ENCODE measurements around the gene C11orf21. TPM values are rescaled to one million over a fixed set of nuclear protein-coding genes. Genes with fewer than 3 reads are reported as not detected.

C11orf21 gene
- total and polyA plus RNA-seq, 9 donors = 0.41 to 4.1 (median 2.3) TPM

DNA sequence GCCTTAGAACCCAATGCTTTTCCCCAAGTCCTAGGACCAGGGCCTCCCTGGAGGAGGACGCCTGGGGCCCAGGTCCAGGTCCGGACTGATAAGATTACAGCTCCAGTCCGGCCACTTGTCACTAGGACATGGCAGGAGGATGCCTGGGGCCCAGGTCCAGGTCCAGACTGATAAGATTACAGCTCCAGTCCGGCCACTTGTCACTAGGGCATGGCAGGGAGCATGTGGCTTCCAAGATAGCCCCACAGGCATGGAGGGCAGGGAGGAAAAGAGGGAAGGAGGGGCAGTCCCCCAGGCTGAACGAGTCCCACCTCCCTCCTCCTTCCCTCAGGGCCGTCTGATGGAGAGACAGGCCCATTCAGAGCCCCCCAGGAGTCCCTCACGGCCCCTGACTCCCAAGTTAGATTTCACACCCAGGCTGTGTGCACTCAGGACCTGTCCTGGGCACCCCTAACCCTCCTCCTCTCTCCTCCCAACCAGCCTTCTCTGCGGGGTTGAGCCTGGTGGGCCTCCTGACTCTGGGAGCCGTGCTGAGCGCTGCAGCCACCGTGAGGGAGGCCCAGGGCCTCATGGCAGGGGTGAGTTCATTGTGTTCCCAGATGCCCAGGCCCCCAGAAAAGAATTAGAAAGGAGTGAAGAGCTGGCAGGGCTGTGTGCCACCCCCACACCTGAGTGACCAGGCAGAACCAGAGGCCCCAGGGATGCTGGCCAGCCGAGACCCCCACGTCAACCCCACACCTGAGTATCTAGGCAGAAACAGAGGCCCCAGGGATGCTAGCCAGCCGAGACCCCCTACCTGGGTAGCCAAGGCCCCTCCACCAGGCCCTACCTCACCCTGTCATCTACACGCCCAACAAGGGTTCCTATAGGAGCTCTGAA, 2.1 kb upstream of the C11orf21 start:
- peak overlapping the region; percentile 96 for H3K27ac ChIP-seq (ENCODE audit: low read length)
- peaks cover 73% of the 10 kb centered on the region for H3K4me1 ChIP-seq (ENCODE audit: control insufficient read depth, insufficient read depth, low read length)
- H3K36me3 ChIP-seq (ENCODE audit: control insufficient read depth, insufficient read depth, low read length) = no peaks in the 10 kb centered on the region
- H3K4me3 ChIP-seq (ENCODE audit: low read length) = no peak overlapping the region
- no peaks in the 10 kb centered on the region for H3K27me3 ChIP-seq (ENCODE audit: control insufficient read depth, insufficient read depth, low read length)
- 55% methylated on average over 6 of the region's 15 CpGs for WGBS (ENCODE audit: insufficient coverage)
- no peak for DNase-seq
- no peaks in the 10 kb centered on the region for H3K9me3 ChIP-seq (replicated peaks; ENCODE audit: control insufficient read depth, low read depth, low read length)

DNA sequence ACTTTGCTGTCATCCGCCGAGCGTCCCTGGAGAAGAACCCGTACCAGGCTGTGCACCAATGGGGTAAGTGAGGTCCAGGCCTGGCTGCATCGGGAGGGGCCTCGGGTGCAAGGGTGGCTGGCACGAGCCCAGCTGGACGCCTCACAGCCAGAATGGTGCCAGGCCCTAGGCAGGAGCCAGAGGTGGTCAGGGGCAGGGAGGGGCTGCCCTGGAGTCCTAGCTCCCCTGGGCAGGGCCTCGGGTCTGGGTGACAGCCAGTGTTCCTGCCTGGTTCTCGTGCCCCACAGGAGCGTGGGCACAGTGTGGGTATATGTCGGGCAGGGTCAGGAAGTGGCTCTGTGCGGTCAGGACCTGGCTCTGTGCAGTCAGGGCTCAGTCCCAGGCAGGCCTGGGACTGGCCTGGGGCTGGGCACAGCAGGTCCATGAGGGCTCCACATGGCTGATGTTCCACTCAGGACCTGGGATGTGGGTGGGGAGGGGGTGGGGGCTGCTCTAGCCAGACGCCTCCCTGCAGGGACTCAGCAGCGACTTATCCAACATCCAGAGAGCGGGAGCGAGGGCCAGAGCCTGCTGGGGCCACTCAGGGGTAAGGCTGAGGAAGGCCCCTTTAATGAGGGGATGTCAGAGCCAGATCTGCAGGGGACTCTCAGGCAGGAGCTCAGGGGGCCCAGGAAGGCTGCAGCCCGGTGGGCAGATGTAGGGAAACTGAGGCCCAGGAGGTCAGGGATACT, 1.3 kb upstream of the C11orf21 start:
- H3K4me3 ChIP-seq (ENCODE audit: low read length) = peak overlapping the region; percentile 9
- WGBS (ENCODE audit: insufficient coverage) = 47% methylated on average over 15 of the region's 18 CpGs

DNA sequence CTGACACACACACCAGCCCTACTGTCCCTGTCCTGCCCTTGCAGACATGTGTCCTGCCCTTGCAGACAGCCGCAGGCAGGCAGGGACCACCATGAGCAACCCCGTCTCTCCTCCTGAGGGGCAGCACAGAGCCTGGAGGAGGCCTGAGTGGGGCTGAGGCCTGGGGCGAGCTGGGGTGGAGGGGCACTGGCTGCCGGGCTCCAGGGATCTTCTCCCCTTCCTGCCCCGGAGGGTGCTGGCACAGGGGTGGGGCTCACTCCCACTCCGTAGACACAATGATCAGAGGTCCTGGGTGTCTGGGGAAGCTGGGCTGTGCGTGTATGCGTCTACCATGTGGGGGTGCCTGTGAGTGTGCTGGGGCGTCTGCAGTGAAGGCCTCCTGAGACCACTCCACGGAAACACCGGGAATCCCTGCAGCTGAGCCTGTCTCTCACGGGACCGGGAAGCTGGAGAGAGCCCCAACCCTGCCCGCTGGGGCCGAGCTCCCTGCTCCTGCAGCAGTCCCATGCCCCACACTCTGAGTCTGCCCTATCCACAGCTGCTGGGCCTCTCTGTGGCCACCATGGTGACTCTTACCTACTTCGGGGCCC, 683 bp upstream of the C11orf21 start:
- no peaks in the 10 kb centered on the region for H3K36me3 ChIP-seq (ENCODE audit: control insufficient read depth, insufficient read depth, low read length)
- H3K27me3 ChIP-seq (ENCODE audit: control insufficient read depth, insufficient read depth, low read length) = no peaks in the 10 kb centered on the region
- no peak for DNase-seq
- peak overlapping the region; percentile 31 for H3K27ac ChIP-seq (ENCODE audit: low read length)
- no peaks in the 10 kb centered on the region for H3K9me3 ChIP-seq (replicated peaks; ENCODE audit: control insufficient read depth, low read depth, low read length)
- peaks cover 65% of the 10 kb centered on the region for H3K4me1 ChIP-seq (ENCODE audit: control insufficient read depth, insufficient read depth, low read length)
- peak overlapping the region; percentile 4 for H3K4me3 ChIP-seq (ENCODE audit: low read length)
- WGBS (ENCODE audit: insufficient coverage) = 48% methylated on average over 11 of the region's 16 CpGs

More for the DNA sequence above, 1.3 kb upstream of the C11orf21 start:
- Histone ChIP-seq H3K36me3 (ENCODE audit: control insufficient read depth, insufficient read depth, low read length) (no peaks in the 10 kb centered on the region), H3K27me3 (ENCODE audit: control insufficient read depth, insufficient read depth, low read length) (no peaks in the 10 kb centered on the region), H3K9me3 (replicated peaks; ENCODE audit: control insufficient read depth, low read depth, low read length) (no peaks in the 10 kb centered on the region), H3K4me1 (ENCODE audit: control insufficient read depth, insufficient read depth, low read length) (peaks cover 70% of the 10 kb centered on the region), H3K27ac (ENCODE audit: low read length) (peak overlapping the region; percentile 96)
- DNase-seq = no peak

DNA sequence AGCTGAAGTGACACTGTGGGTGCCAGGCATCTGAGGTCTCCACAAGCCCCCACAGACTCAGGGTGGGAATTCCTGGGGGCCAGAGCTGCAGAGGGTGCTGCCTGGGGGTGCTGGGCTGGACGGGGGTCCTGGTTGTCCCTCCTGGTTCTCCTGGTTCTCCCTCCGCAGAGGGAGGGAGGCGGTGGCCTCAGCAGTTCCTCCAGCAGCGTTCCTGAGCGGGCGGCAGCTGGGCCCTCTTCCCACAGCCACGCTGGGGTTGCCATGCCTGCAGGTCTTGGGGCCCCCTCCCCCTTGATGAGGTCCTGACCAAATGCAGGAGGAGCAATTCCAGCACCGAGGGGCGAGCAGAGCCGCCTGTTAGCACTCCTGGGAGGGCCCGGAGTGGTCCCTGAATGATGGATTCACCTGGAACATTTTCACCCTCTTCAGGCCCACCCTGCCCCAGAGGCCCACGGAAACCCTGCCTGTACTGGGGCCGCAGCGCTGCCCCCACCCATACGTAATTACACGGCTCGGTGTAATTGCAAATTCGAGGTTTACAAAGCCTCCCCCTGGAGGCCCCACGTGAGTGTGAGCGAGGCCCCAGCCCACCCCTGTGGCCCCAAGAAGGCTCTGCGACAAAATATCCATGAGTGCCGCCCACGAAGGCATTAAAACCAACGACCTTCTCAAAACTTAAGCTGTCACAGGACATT, 635 bp downstream of the C11orf21 start:
- no peak for DNase-seq
- no peaks in the 10 kb centered on the region for H3K27me3 ChIP-seq (ENCODE audit: control insufficient read depth, insufficient read depth, low read length)
- H3K27ac ChIP-seq (ENCODE audit: low read length) = no peak overlapping the region
- no peaks in the 10 kb centered on the region for H3K36me3 ChIP-seq (ENCODE audit: control insufficient read depth, insufficient read depth, low read length)
- peaks cover 54% of the 10 kb centered on the region for H3K4me1 ChIP-seq (ENCODE audit: control insufficient read depth, insufficient read depth, low read length)
- H3K4me3 ChIP-seq (ENCODE audit: low read length) = peak overlapping the region; percentile 8
- no peaks in the 10 kb centered on the region for H3K9me3 ChIP-seq (replicated peaks; ENCODE audit: control insufficient read depth, low read depth, low read length)
- WGBS (ENCODE audit: insufficient coverage) = 37% methylated on average over 22 of the region's 24 CpGs

DNA sequence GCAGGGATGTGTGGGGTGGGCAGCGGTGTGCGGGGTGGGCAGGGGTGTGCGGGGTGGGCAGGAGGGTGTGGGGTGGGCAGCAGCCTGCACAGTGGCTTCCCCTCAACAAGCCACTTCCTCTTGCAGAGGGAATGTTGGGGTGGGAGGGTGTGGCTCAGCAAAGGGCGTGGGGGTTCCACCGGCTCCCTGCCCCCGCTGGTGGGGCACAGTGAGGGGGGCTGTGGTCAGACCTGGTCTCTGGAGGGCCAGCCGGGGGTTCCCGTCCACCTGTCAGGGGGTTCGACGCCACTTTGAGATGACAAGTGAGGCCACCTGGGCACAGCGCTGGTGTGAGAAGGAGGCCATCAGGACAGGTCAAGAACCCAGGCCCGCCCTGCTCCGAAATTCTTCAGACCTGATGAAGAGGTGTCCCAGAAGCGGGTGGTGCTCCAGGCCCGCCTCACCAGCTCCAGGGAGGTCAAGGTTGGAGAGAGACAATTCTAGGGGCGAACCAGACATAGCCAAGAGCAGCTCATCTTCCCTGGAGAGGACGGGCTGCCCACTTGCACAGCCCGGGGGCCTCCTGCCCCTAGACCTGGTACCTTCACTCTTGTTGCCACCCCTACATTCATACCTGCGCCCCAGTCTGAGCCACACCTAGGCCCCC, 1.3 kb downstream of the C11orf21 start:
- H3K27ac ChIP-seq (ENCODE audit: low read length) = no peak overlapping the region
- 87% methylated on average over 10 of the region's 19 CpGs for WGBS (ENCODE audit: insufficient coverage)
- peaks cover 47% of the 10 kb centered on the region for H3K4me1 ChIP-seq (ENCODE audit: control insufficient read depth, insufficient read depth, low read length)

DNA sequence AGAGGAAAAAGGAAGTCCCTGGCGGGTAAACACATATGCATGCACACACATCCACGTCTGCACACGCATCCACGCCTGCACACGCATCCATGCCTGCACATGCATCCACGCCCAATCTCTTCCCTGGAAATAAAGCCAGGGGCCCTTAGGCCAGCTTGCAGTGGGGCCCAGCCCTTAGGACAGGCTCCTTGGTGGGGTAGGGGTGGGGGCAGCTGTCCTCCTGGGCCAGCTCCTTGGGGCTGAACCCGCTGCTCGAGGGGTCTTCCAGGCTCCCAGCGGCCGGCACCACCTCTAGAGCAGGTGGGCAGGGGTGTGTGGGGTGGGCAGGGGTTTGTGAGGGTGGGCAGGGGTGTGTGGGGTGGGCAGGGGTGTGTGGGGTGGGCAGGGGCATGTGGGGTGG, 1.9 kb downstream of the C11orf21 start:
- H3K36me3 ChIP-seq (ENCODE audit: control insufficient read depth, insufficient read depth, low read length) = no peaks in the 10 kb centered on the region
- no peaks in the 10 kb centered on the region for H3K27me3 ChIP-seq (ENCODE audit: control insufficient read depth, insufficient read depth, low read length)
- H3K4me1 ChIP-seq (ENCODE audit: control insufficient read depth, insufficient read depth, low read length) = peaks cover 40% of the 10 kb centered on the region
- H3K27ac ChIP-seq (ENCODE audit: low read length) = no peak overlapping the region
- no CpG with 5 or more reads among the region's 10 CpGs for WGBS (ENCODE audit: insufficient coverage)
- DNase-seq = no peak
- H3K4me3 ChIP-seq (ENCODE audit: low read length) = no peak overlapping the region
- no peaks in the 10 kb centered on the region for H3K9me3 ChIP-seq (replicated peaks; ENCODE audit: control insufficient read depth, low read depth, low read length)

More for the DNA sequence above, 1.3 kb downstream of the C11orf21 start:
- H3K9me3 ChIP-seq (replicated peaks; ENCODE audit: control insufficient read depth, low read depth, low read length) = no peaks in the 10 kb centered on the region
- H3K36me3 ChIP-seq (ENCODE audit: control insufficient read depth, insufficient read depth, low read length) = no peaks in the 10 kb centered on the region
- no peak for DNase-seq
- peak overlapping the region; percentile 8 for H3K4me3 ChIP-seq (ENCODE audit: low read length)
- H3K27me3 ChIP-seq (ENCODE audit: control insufficient read depth, insufficient read depth, low read length) = no peaks in the 10 kb centered on the region

DNA sequence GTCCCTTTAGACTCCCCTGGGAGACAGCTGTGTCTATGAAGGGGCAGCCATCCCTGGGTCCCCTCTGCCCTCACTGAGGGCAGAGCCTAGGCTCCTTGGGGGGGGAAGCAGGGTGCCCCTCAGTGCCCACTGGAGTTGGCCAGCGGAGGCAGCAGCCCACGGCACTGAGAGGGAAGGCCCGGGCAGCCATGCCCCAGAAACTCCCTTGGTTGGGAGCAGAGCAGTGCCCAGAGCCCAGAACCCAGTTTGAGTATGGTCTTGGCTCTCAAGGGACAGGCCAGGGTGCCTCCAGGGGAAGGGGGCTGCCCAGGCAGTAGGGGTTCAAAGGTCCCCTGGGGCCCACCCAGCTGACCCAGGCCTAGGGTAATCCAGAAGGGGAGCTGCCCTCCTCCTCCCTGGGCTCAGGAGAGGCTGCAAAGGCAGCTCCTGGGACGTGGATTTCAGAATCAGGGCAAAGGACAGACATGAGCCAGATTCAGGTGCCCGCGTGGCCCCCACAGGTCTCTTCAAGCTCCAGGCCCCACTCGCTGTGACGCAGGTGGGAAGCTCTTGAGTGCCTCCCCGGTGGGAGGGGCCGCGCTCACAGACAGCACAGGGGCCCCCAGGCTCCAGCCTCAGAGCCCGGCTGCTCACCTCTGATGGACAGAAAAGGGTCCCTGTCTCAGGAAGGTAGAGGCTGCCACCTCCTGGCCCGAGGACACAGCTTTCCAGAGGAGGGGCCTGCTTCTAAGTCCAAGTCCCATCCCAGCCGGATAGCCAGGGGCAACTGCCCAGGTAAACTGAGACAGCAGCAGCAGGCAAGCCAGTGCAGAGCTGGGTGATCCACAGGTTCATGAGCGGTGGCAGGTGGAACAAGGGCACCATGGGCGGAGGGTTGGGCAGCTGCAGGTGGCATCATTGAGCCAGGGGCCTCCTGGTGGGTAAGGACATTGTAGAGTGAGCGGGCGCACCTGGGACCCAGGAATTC, 2.6 kb downstream of the C11orf21 start:
- DNase-seq = no peak
- Histone ChIP-seq H3K4me1 (ENCODE audit: control insufficient read depth, insufficient read depth, low read length) (peaks cover 33% of the 10 kb centered on the region), H3K9me3 (replicated peaks; ENCODE audit: control insufficient read depth, low read depth, low read length) (no peaks in the 10 kb centered on the region), H3K4me3 (ENCODE audit: low read length) (no peak overlapping the region), H3K36me3 (ENCODE audit: control insufficient read depth, insufficient read depth, low read length) (no peaks in the 10 kb centered on the region), H3K27me3 (ENCODE audit: control insufficient read depth, insufficient read depth, low read length) (no peaks in the 10 kb centered on the region), H3K27ac (ENCODE audit: low read length) (no peak overlapping the region)
- 56% methylated on average over 16 of the region's 18 CpGs for WGBS (ENCODE audit: insufficient coverage)

DNA sequence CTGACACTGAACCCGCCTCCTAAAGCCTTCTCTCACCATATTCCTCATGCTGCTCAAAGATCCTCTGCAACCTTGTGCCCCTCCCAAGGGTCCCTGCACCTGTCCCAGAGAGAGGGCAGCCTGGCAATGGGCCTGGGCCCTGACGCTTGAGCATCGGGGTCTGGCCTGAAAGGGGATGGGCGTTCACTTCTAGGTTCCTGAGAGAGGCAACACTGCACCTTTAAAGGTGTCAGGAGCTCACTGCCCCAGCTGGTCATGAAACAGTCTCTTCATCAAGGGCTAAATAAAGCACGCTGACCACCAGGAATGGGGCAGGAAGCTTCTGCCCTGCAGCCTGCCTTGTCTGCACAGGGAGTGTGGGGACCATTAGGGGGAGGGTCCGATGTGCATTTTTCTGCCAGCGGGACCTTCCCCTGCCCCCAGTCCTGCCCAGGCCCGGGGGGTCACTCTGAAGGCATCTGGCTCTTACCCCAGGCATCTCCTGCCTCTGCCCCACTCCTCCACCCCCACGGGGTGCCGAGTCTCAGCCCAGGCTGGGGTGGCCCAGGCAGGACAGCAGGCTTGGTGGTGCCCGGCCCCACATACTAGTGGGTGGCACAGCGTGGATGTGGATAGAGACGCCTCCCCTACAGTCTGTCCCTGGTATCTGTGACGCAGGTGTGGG, 3.5 kb downstream of the C11orf21 start:
- Histone ChIP-seq H3K4me3 (ENCODE audit: low read length) (no peak overlapping the region), H3K27ac (ENCODE audit: low read length) (no peak overlapping the region), H3K36me3 (ENCODE audit: control insufficient read depth, insufficient read depth, low read length) (no peaks in the 10 kb centered on the region), H3K4me1 (ENCODE audit: control insufficient read depth, insufficient read depth, low read length) (peaks cover 25% of the 10 kb centered on the region), H3K9me3 (replicated peaks; ENCODE audit: control insufficient read depth, low read depth, low read length) (no peaks in the 10 kb centered on the region), H3K27me3 (ENCODE audit: control insufficient read depth, insufficient read depth, low read length) (no peaks in the 10 kb centered on the region)
- 69% methylated on average over 8 of the region's 14 CpGs for WGBS (ENCODE audit: insufficient coverage)
- no peak for DNase-seq

Measured in muscle of leg (tissue), 11 donors.